Osteocyte (in vitro differentiated cells): ENCODE data around the gene EIPR1. TPM values are rescaled to one million over a fixed set of nuclear protein-coding genes. Genes with fewer than 3 reads are reported as not detected.

Experiments used
- DNase-seq: peaks from one replicate; pipeline ENCODE4 v3.0.0; 2021; ENCODE audit warnings: mixed read lengths; ENCODE audit not compliant: unreplicated experiment; ENCODE audit errors: extremely low spot score
- H3K27ac Mint-ChIP-seq: one replicate; pipeline ENCODE4 v1.8.0; 2021; ENCODE audit warnings: mild to moderate bottlenecking, mixed read lengths; ENCODE audit not compliant: unreplicated experiment
- H3K27me3 Mint-ChIP-seq: one replicate; pipeline ENCODE4 v1.8.0; 2021; ENCODE audit warnings: mixed read lengths; ENCODE audit not compliant: unreplicated experiment
- H3K36me3 Mint-ChIP-seq: one replicate; pipeline ENCODE4 v1.8.0; 2021; ENCODE audit warnings: mixed read lengths; ENCODE audit not compliant: unreplicated experiment
- H3K4me1 Mint-ChIP-seq: one replicate; pipeline ENCODE4 v1.8.0; 2021; ENCODE audit warnings: mixed read lengths; ENCODE audit not compliant: unreplicated experiment
- H3K4me3 Mint-ChIP-seq: one replicate; pipeline ENCODE4 v1.8.0; 2021; ENCODE audit warnings: mild to moderate bottlenecking, moderate library complexity, mixed read lengths; ENCODE audit not compliant: unreplicated experiment
- H3K9me3 Mint-ChIP-seq: one replicate; pipeline ENCODE4 v1.8.0; 2021; ENCODE audit warnings: mixed read lengths; ENCODE audit not compliant: unreplicated experiment
- CTCF ChIP-seq: fragments of 200-600 bp; sonication (generic); IDR thresholded peaks from 2 replicates; pipeline ENCODE4 v1.5.0; 2021; ENCODE audit warnings: antibody characterized with exemption, mild to moderate bottlenecking, moderate library complexity
- total RNA-seq: library from RNA; stranded (reverse); gene quantifications from 2 replicates; pipeline ENCODE4 v1.2.1, GENCODE V29; 2021

Gene EIPR1
- total RNA-seq, 1 donor from 2014 or later: 19.9 TPM

- Mint-ChIP-seq H3K4me1 (no peaks in the 10 kb centered on the region), H3K27ac (no peak overlapping the region), H3K36me3 (peaks cover 12% of the 10 kb centered on the region), H3K4me3 (no peak overlapping the region), H3K9me3 (no peaks in the 10 kb centered on the region), H3K27me3 (no peaks in the 10 kb centered on the region)
- no peak for TF ChIP-seq CTCF
- no peak for DNase-seq
Measured at GRCh38 chr2:3209258-3209657, 168.4 kb downstream of the EIPR1 start.

- peak; percentile 76 for DNase-seq
- no peak overlapping the region for H3K27ac Mint-ChIP-seq
- H3K4me1 Mint-ChIP-seq: no peaks in the 10 kb centered on the region
- H3K27me3 Mint-ChIP-seq: no peaks in the 10 kb centered on the region
- TF ChIP-seq CTCF: no peak
- H3K9me3 Mint-ChIP-seq: no peaks in the 10 kb centered on the region
- no peak overlapping the region for H3K4me3 Mint-ChIP-seq
- H3K36me3 Mint-ChIP-seq: peaks cover 11% of the 10 kb centered on the region
Measured at GRCh38 chr2:3208591-3208990, 169.0 kb downstream of the EIPR1 start.

- Mint-ChIP-seq H3K4me1 (no peaks in the 10 kb centered on the region), H3K4me3 (no peak overlapping the region), H3K36me3 (peaks cover 11% of the 10 kb centered on the region), H3K9me3 (no peaks in the 10 kb centered on the region), H3K27ac (no peak overlapping the region), H3K27me3 (no peaks in the 10 kb centered on the region)
- DNase-seq: peak; percentile 56
- no peak for TF ChIP-seq CTCF
Measured at GRCh38 chr2:3208179-3208578, 169.4 kb downstream of the EIPR1 start.

GRCh38 chr2:3207091-3207491 lies 170.5 kb downstream of the EIPR1 start:
- no peak for TF ChIP-seq CTCF
- H3K4me3 Mint-ChIP-seq: no peak overlapping the region

GRCh38 chr2:3205845-3206244 lies 171.8 kb downstream of the EIPR1 start:
- Mint-ChIP-seq H3K36me3 (peaks cover 9% of the 10 kb centered on the region), H3K27ac (no peak overlapping the region), H3K4me1 (no peaks in the 10 kb centered on the region), H3K9me3 (no peaks in the 10 kb centered on the region), H3K4me3 (no peak overlapping the region), H3K27me3 (no peaks in the 10 kb centered on the region)
- DNase-seq: no peak
- TF ChIP-seq CTCF: no peak

More at GRCh38 chr2:3207091-3207491, 170.5 kb downstream of the EIPR1 start:
- Mint-ChIP-seq H3K9me3 (no peaks in the 10 kb centered on the region), H3K36me3 (peaks cover 13% of the 10 kb centered on the region), H3K4me1 (no peaks in the 10 kb centered on the region), H3K27ac (no peak overlapping the region), H3K27me3 (no peaks in the 10 kb centered on the region)
- peak; percentile 73 for DNase-seq
